Endothelial cell of umbilical vein (primary cell): ENCODE results near the gene OR5B21.

Experiments used
- EZH2 ChIP-seq: IDR thresholded peaks from 2 replicates; pipeline ENCODE4 v1.6.1; 2012; ENCODE audit warnings: borderline replicate concordance, low read depth, mild to moderate bottlenecking, moderate library complexity, low read length, inconsistent platforms; ENCODE audit not compliant: severe bottlenecking
- POLR2AphosphoS5 ChIP-seq: IDR thresholded peaks from 2 replicates; pipeline ENCODE4 v1.6.1; 2012; ENCODE audit warnings: low read depth, mild to moderate bottlenecking, control low read depth, low read length, moderate library complexity; ENCODE audit not compliant: insufficient read depth
- TF ChIP-seq, protein P1 (sequence below), 2 donors: IDR thresholded peaks; 1 replicate in 1 of 2; 2 replicates in 1 of 2; pipeline ENCODE4 v1.5.1; 2011; ENCODE audit warnings: low read length in 2 of 2, mild to moderate bottlenecking in 2 of 2, moderate library complexity in 2 of 2, control low read depth in 1 of 2, inconsistent platforms in 1 of 2, low read depth in 1 of 2; ENCODE audit not compliant: insufficient read depth in 1 of 2; ENCODE audit errors: extremely low read depth in 1 of 2

DNA sequence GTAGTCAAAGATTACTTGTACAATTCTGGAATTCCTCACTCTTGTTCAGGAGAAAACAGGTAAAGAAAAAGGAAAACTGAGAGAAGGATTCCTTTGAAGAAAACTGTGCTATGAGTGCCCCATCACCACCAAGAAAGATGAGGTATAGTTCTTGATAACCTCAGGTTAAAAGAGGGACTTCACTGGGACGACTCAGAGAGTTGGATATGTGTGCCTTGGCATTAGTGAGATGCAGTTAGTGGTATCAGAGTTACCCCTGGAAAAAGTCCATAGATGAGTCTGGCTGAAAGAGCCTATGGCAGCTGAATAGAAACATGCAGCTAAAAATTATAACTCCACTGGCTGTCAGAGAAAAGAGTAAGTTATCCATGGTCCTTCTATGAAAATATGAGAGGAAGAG, 38.9 kb upstream of the OR5B21 start:
- TF ChIP-seq, protein P1, sequence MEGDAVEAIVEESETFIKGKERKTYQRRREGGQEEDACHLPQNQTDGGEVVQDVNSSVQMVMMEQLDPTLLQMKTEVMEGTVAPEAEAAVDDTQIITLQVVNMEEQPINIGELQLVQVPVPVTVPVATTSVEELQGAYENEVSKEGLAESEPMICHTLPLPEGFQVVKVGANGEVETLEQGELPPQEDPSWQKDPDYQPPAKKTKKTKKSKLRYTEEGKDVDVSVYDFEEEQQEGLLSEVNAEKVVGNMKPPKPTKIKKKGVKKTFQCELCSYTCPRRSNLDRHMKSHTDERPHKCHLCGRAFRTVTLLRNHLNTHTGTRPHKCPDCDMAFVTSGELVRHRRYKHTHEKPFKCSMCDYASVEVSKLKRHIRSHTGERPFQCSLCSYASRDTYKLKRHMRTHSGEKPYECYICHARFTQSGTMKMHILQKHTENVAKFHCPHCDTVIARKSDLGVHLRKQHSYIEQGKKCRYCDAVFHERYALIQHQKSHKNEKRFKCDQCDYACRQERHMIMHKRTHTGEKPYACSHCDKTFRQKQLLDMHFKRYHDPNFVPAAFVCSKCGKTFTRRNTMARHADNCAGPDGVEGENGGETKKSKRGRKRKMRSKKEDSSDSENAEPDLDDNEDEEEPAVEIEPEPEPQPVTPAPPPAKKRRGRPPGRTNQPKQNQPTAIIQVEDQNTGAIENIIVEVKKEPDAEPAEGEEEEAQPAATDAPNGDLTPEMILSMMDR (IDR thresholded peaks at IDR 0.05; ENCODE audit: extremely low read depth in 1 of 2, insufficient read depth in 1 of 2, low read depth in 1 of 2, low read length in 2 of 2), result no peak
- TF ChIP-seq EZH2, result no peak
- TF ChIP-seq POLR2AphosphoS5, result no peak
